GM12878 (cell line): ENCODE results near the gene BCL11A. TPM values are rescaled to one million over a fixed set of nuclear protein-coding genes. Genes with fewer than 3 reads are reported as not detected.

Experiments
- ATAC-seq: fragments of 200-7000 bp; cut with Tn5 transposase; 3 replicates; pipeline ENCODE4 v1.9.1; 2020; ENCODE audit warnings: mild to moderate bottlenecking, moderate library complexity
- BruUV-seq: library from RNA; stranded (reverse); fragments of 400-500 nt; replicated peaks from 2 replicates; lab custom pipeline; 2021; lab: Mats Ljungman, UMichigan
- CTCF ChIA-PET: fragments of 300-600 bp; sonication (Branson Sonifier 250); formaldehyde crosslinking; extraction: SDS; loops from one replicate; lab custom pipeline; 2021; ENCODE audit warnings: inconsistent platforms; lab: Yijun Ruan, JAX
- POLR2A ChIA-PET: fragments of 350-600 bp; formaldehyde crosslinking; extraction: SDS; loops from one replicate; lab custom pipeline; 2021; ENCODE audit warnings: inconsistent platforms; lab: Charles Lee
- RAD21 ChIA-PET: fragments of 300-600 bp; sonication (Branson Sonifier 250); formaldehyde crosslinking; loops from one replicate; lab custom pipeline; 2023; ENCODE audit warnings: antibody characterized with exemption; ENCODE audit not compliant: unreplicated experiment; lab: Charles Lee
- SMC1A ChIA-PET: fragments of 300-600 bp; sonication (Branson Sonifier 250); formaldehyde crosslinking; loops from one replicate; lab custom pipeline; 2023; ENCODE audit not compliant: unreplicated experiment, uncharacterized antibody; lab: Charles Lee
- DNase-seq: peaks from one replicate; pipeline ENCODE4 v3.0.0-alpha.2; 2011; ENCODE audit warnings: low read depth, low spot score
- FAIRE-seq: peaks from 3 replicates; lab custom pipeline; 2011; peaks lifted over from hg19 to GRCh38; lab: Jason Lieb, UNC
- H2AFZ ChIP-seq: 2 replicates; pipeline ENCODE4 v1.6.0; 2011; ENCODE audit warnings: low read depth, low read length, control low read depth; ENCODE audit not compliant: control insufficient read depth
- H3K27ac ChIP-seq: 2 replicates; pipeline ENCODE4 v1.5.1; 2011; ENCODE audit warnings: control low read depth; ENCODE audit not compliant: control insufficient read depth, insufficient read depth
- H3K27me3 ChIP-seq, 2 experiments: replicated peaks in 1 of 2; 2 replicates each; pipeline versions ENCODE4 v1.6.0 to v1.6.1; 2011; ENCODE audit warnings: low read length in 1 of 2; ENCODE audit not compliant: control insufficient read depth in 2 of 2, insufficient read depth in 2 of 2
- H3K36me3 ChIP-seq, 2 experiments: 2 replicates each; pipeline ENCODE4 v1.5.1; 2011; ENCODE audit warnings: low read length in 1 of 2; ENCODE audit not compliant: control insufficient read depth in 2 of 2, insufficient read depth in 2 of 2
- H3K4me1 ChIP-seq: 2 replicates; pipeline ENCODE4 v1.6.1; 2011; ENCODE audit warnings: mild to moderate bottlenecking, low read length, moderate library complexity, mixed read lengths; ENCODE audit not compliant: control insufficient read depth, insufficient read depth
- H3K4me2 ChIP-seq: 2 replicates; pipeline ENCODE4 v1.6.0; 2011; ENCODE audit warnings: control low read depth; ENCODE audit not compliant: control insufficient read depth, insufficient read depth
- H3K4me3 ChIP-seq: fragments of 200-600 bp; sonication (generic); 2 replicates; pipeline ENCODE4 v1.5.1; 2016
- H3K79me2 ChIP-seq: 2 replicates; pipeline ENCODE4 v1.6.0; 2011; ENCODE audit warnings: low read length; ENCODE audit not compliant: control insufficient read depth, insufficient read depth
- H3K9ac ChIP-seq: 2 replicates; pipeline ENCODE4 v1.8.0; 2011; ENCODE audit warnings: low read length, control low read depth, mixed read lengths; ENCODE audit not compliant: control insufficient read depth, insufficient read depth
- H3K9me3 ChIP-seq: replicated peaks from 3 replicates; pipeline ENCODE4 v1.5.1; 2011; ENCODE audit warnings: mild to moderate bottlenecking, low read length; ENCODE audit not compliant: control insufficient read depth, insufficient read depth
- H4K20me1 ChIP-seq: 2 replicates; pipeline ENCODE4 v1.6.0; 2011; ENCODE audit not compliant: control insufficient read depth, insufficient read depth
- CHD4 ChIP-seq: fragments of 200-600 bp; sonication (generic); IDR thresholded peaks from 2 replicates; pipeline ENCODE4 v1.6.1; 2016; ENCODE audit warnings: mild to moderate bottlenecking
- CREM ChIP-seq: IDR thresholded peaks from 2 replicates; pipeline ENCODE4 v1.6.1; 2014; ENCODE audit warnings: antibody characterized with exemption, low read depth
- EZH2 ChIP-seq: IDR thresholded peaks from 2 replicates; pipeline ENCODE4 v1.6.1; 2012; ENCODE audit warnings: low read depth, mild to moderate bottlenecking, control low read depth, inconsistent platforms, low read length, borderline replicate concordance; ENCODE audit not compliant: control insufficient read depth
- JUND ChIP-seq: IDR thresholded peaks from 2 replicates; pipeline ENCODE4 v1.6.1; 2012; ENCODE audit warnings: low read depth, mild to moderate bottlenecking, low read length, improper control_type of control experiment, moderate library complexity
- NR2F1 ChIP-seq: fragments of 450-650 bp; conservative IDR thresholded peaks from 2 replicates; pipeline ENCODE4 v1.6.1; 2017; ENCODE audit warnings: mild to moderate bottlenecking
- SIN3A ChIP-seq: IDR thresholded peaks from 2 replicates; pipeline ENCODE4 v1.6.1; 2012; ENCODE audit warnings: low read depth, low read length, improper control_type of control experiment
- SP1 ChIP-seq: IDR thresholded peaks from one replicate; pipeline ENCODE4 v1.6.1; 2011; ENCODE audit warnings: low read depth, low read length
- WGBS: methylation state at CpG from one replicate; pipeline ENCODE4 v1.1.6; 2016; ENCODE audit warnings: low lambda C conversion rate; ENCODE audit not compliant: insufficient replicate concordance, insufficient coverage; ENCODE audit errors: missing lambda C conversion rate; 5-methylcytosine and 5-hydroxymethylcytosine counted together
- in situ Hi-C: fragments of 300-500 bp; cut with MboI; formaldehyde crosslinking; loops from 9 replicates; pipeline ENCODE4 v1.14.3; 2018; ENCODE audit warnings: mixed read lengths
- intact Hi-C: fragments of 100-400 bp; cut with micrococcal nuclease; formaldehyde crosslinking; loops from one replicate; pipeline ENCODE4 v1.14.2; 2022; ENCODE audit not compliant: unreplicated experiment
- polyA plus RNA-seq, 11 experiments: library from polyadenylated mRNA; depleted of rRNA in 4 of 11; unstranded in 6 of 11; stranded (reverse) in 5 of 11; fragments of >200 nt; fragmentation: Nextera tagmentation in 4 of 11; fragmentation: Illumina TruSeq in 1 of 11; extraction: Ambion mirVana in 4 of 11; extraction: Trizol in 1 of 11; gene quantifications; 1 replicate in 1 of 11; 2 replicates in 10 of 11; pipeline versions ENCODE4 v1.2.1 to v1.2.3, GENCODE V29; 2011 to 2016; ENCODE audit warnings: inconsistent platforms in 2 of 11, missing spikeins in 2 of 11, low read depth in 1 of 11
- total RNA-seq, 4 experiments: library from RNA; depleted of rRNA in 3 of 4; stranded (reverse); fragments of >200 nt in 3 of 4; fragmentation: Illumina TruSeq in 1 of 4; extraction: Trizol in 1 of 4; gene quantifications; 2 replicates each; pipeline versions ENCODE4 v1.2.1 to v1.2.3, GENCODE V29; 2013 to 2021
- TF ChIP-seq, protein P1 (sequence below): IDR thresholded peaks from 2 replicates; pipeline ENCODE4 v1.6.1; 2011; ENCODE audit warnings: low read depth, mild to moderate bottlenecking, low read length, moderate library complexity, borderline replicate concordance; ENCODE audit errors: extremely low read depth
- TF ChIP-seq, protein P2 (sequence below): fragments of 450-650 bp; IDR thresholded peaks from 2 replicates; pipeline ENCODE4 v1.6.1; 2016; ENCODE audit warnings: mild to moderate bottlenecking, moderate library complexity, borderline replicate concordance

Gene BCL11A
- total and polyA plus RNA-seq, 10 of the 15 experiments (the other 5 are each of a cell fraction or from before 2014, with no cell fraction given): 7.5 to 26.6 (median 11.1) TPM; not detected in 1

DNA sequence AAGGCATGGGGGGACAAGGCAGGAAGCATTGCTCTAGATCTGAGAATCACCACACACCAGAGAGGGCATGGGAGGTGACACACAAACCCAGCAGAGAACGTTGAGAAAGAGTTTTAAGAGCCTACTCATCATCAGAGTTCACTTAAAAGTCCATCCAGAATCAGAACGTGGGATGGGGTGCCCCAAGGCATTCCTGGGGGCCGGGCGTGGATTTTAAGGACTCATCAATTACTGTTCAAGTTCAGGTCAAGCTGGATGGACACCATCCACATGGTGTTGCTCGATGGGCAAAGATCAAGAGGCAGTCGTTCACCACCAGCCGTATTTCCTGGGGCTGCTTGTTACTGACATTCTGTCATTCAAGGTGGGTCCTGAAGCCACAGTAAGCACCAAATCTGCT lies 34.9 kb downstream of the BCL11A start:
- TF ChIP-seq SIN3A (no peak), JUND (no peak), CHD4 (no peak)
- TF ChIP-seq, protein P1, sequence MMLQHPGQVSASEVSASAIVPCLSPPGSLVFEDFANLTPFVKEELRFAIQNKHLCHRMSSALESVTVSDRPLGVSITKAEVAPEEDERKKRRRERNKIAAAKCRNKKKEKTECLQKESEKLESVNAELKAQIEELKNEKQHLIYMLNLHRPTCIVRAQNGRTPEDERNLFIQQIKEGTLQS: no peak
- no peak overlapping the region; the same call in 1 of the 2 replicates for H3K27ac ChIP-seq
- no peak overlapping the region for H3K4me3 ChIP-seq
- ATAC-seq: no peak
- no peak for FAIRE-seq
- H3K79me2 ChIP-seq: peaks cover 79% of the 10 kb centered on the region
- SMC1A ChIA-PET: interaction anchor here (0.6 to 1.8 kb wide), 3 partner anchors 12 to 1928 kb away, joined by 3 to 5 read pairs (median 4); no protein-coding TSS in a partner anchor
- RAD21 ChIA-PET: no interaction called here
- H3K36me3 ChIP-seq: peaks cover 0 to 8% of the 10 kb centered on the region in 2 experiments; a peak in 1 of 4 replicates
- peaks cover 68% of the 10 kb centered on the region for H3K4me1 ChIP-seq
- DNase-seq: no peak
- no peaks in the 10 kb centered on the region; the same call in 1 of the 2 replicates for H4K20me1 ChIP-seq
- in situ Hi-C loops: no loop called here
- no peaks in the 10 kb centered on the region for H3K27me3 ChIP-seq
- POLR2A ChIA-PET: no interaction called here
- no peak overlapping the region for H3K9ac ChIP-seq
- no peaks in the 10 kb centered on the region for H3K9me3 ChIP-seq
- 86% methylated on average over 7 of the region's 7 CpGs for WGBS
- no TSS peak for BruUV-seq
- CTCF ChIA-PET: no interaction called here
- no peak overlapping the region for H3K4me2 ChIP-seq
- intact Hi-C loops: loop anchor here (2.0 kb wide), 1 partner anchor 14 kb away; no protein-coding TSS in a partner anchor
- no peak overlapping the region for H2AFZ ChIP-seq

DNA sequence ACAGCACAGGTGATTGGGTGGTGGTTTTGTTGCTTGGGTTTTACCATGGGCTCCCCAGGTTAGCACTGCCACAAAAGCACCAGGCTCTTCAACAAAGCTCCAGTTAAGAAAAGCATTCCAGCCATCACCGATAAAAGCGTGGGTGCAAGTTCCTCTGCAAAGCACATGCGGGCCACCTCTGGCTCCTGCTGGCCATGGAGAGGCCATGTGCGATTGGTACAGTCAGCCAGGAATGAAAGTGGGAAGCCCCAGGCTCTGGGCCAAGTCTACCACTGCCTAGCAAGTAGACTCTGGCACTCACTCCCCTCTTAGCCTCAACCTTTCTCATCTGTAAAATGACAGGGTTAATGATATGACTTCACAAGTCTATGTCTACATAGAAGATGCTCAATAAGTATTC lies 36.0 kb downstream of the BCL11A start:
- no peak overlapping the region for H3K4me3 ChIP-seq
- H3K4me1 ChIP-seq: peaks cover 76% of the 10 kb centered on the region
- peaks cover 88% of the 10 kb centered on the region for H3K79me2 ChIP-seq
- ChIA-PET CTCF (interaction anchor here (0.6 to 1.8 kb wide), 4 partner anchors 33 to 93 kb away, joined by 3 read pairs; no protein-coding TSS in a partner anchor), POLR2A (interaction anchor here (1.7 kb wide), 1 partner anchor 21 kb away, joined by 3 read pairs; no protein-coding TSS in a partner anchor), SMC1A (interaction anchor here (1.1 to 1.8 kb wide), 2 partner anchors 11 to 64 kb away, joined by 3 to 4 read pairs; no protein-coding TSS in a partner anchor), RAD21 (interaction anchor here (1.1 kb wide), 1 partner anchor 206 kb away, joined by 3 read pairs; no protein-coding TSS in a partner anchor)
- no peaks in the 10 kb centered on the region for H3K27me3 ChIP-seq
- no peaks in the 10 kb centered on the region; the same call in 1 of the 2 replicates for H4K20me1 ChIP-seq
- H3K9me3 ChIP-seq: no peaks in the 10 kb centered on the region
- ATAC-seq: no peak
- no peak overlapping the region for H2AFZ ChIP-seq
- 81% methylated on average over 4 of the region's 4 CpGs for WGBS
- in situ Hi-C loops (no loop called here), intact Hi-C loops (loop anchor here (2.0 kb wide), 1 partner anchor 71 kb away; no protein-coding TSS in a partner anchor)
- H3K9ac ChIP-seq: no peak overlapping the region
- FAIRE-seq: no peak
- TF ChIP-seq, protein P2, sequence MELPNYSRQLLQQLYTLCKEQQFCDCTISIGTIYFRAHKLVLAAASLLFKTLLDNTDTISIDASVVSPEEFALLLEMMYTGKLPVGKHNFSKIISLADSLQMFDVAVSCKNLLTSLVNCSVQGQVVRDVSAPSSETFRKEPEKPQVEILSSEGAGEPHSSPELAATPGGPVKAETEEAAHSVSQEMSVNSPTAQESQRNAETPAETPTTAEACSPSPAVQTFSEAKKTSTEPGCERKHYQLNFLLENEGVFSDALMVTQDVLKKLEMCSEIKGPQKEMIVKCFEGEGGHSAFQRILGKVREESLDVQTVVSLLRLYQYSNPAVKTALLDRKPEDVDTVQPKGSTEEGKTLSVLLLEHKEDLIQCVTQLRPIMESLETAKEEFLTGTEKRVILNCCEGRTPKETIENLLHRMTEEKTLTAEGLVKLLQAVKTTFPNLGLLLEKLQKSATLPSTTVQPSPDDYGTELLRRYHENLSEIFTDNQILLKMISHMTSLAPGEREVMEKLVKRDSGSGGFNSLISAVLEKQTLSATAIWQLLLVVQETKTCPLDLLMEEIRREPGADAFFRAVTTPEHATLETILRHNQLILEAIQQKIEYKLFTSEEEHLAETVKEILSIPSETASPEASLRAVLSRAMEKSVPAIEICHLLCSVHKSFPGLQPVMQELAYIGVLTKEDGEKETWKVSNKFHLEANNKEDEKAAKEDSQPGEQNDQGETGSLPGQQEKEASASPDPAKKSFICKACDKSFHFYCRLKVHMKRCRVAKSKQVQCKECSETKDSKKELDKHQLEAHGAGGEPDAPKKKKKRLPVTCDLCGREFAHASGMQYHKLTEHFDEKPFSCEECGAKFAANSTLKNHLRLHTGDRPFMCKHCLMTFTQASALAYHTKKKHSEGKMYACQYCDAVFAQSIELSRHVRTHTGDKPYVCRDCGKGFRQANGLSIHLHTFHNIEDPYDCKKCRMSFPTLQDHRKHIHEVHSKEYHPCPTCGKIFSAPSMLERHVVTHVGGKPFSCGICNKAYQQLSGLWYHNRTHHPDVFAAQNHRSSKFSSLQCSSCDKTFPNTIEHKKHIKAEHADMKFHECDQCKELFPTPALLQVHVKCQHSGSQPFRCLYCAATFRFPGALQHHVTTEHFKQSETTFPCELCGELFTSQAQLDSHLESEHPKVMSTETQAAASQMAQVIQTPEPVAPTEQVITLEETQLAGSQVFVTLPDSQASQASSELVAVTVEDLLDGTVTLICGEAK: no peak
- no peak for TF ChIP-seq CREM
- no peak for TF ChIP-seq EZH2
- no peak for TF ChIP-seq SP1
- TF ChIP-seq NR2F1: no peak
- H3K36me3 ChIP-seq: peaks cover 0 to 8% of the 10 kb centered on the region in 2 experiments; a peak in 1 of 4 replicates
- H3K27ac ChIP-seq: peak overlapping the region; percentile 87
- peak overlapping the region; percentile 35 for H3K4me2 ChIP-seq
- BruUV-seq: no TSS peak
- DNase-seq: no peak
